HCT116 (cell line): Measurements from ENCODE around the gene TBCC. TPM values are rescaled to one million over a fixed set of nuclear protein-coding genes. Genes with fewer than 3 reads are reported as not detected.

Source experiments
- ATAC-seq: fragments of 200-7000 bp; cut with Tn5 transposase; 2 replicates; pipeline ENCODE4 v1.9.1; 2020; ENCODE audit warnings: mild to moderate bottlenecking, moderate library complexity
- BruUV-seq: library from RNA; stranded (reverse); fragments of 400-500 nt; replicated peaks from 2 replicates; lab custom pipeline; 2021; lab: Mats Ljungman, UMichigan
- CTCF ChIA-PET: fragments of 300-600 bp; sonication (Branson Sonifier 250); formaldehyde crosslinking; loops from one replicate; lab custom pipeline; 2021; ENCODE audit warnings: antibody characterized with exemption; lab: Charles Lee
- POLR2A ChIA-PET: fragments of 300-600, 350-600 bp; sonication (Branson Sonifier 250); formaldehyde crosslinking; loops from one replicate; lab custom pipeline; 2021; ENCODE audit warnings: antibody characterized with exemption; lab: Charles Lee
- RAD21 ChIA-PET, 2 experiments: fragments of 300-600 bp; sonication (Branson Sonifier 250); formaldehyde crosslinking; loops; one replicate each; lab custom pipeline; 2023; ENCODE audit warnings: low total read pairs in 2 of 2; ENCODE audit not compliant: uncharacterized antibody in 2 of 2, unreplicated experiment in 2 of 2, low non-redundant PET in 1 of 2; lab: Charles Lee
- DNase-seq: peaks from one replicate; pipeline ENCODE4 v3.0.0-alpha.2; 2010; ENCODE audit warnings: low read depth, low spot score
- H2AFZ ChIP-seq: fragments of 200-600 bp; shearing (Covaris generic), sonication (generic); 2 replicates; pipeline ENCODE4 v1.6.1; 2017; ENCODE audit warnings: low read depth, mixed run types, mixed read lengths, antibody characterized with exemption, low read length; ENCODE audit not compliant: poor library complexity, severe bottlenecking
- H3K27ac ChIP-seq: 2 replicates; pipeline ENCODE4 v1.5.1; 2012; ENCODE audit warnings: low read depth, low read length
- H3K27me3 ChIP-seq: fragments of 200-600 bp; sonication (generic); 2 replicates; pipeline ENCODE4 v1.6.1; 2016; ENCODE audit warnings: mixed run types, low read length, mixed read lengths; ENCODE audit not compliant: insufficient read depth
- H3K36me3 ChIP-seq, 2 experiments: fragments of 200-500 bp in 1 of 2; fragments of 200-600 bp in 1 of 2; sonication (Bioruptor generic) in 1 of 2; sonication (generic) in 1 of 2; 2 replicates each; pipeline versions ENCODE4 v1.5.1 to v1.6.1; 2014 to 2016; ENCODE audit warnings: low read length in 2 of 2, inconsistent platforms in 1 of 2, mixed read lengths in 1 of 2, mixed run types in 1 of 2; ENCODE audit not compliant: insufficient read depth in 2 of 2, control insufficient read depth in 1 of 2
- H3K4me1 ChIP-seq, 2 experiments: fragments of 200-600 bp in 1 of 2; sonication (generic) in 1 of 2; 2 replicates each; pipeline versions ENCODE4 v1.5.1 to v1.6.1; 2012 to 2017; ENCODE audit warnings: low read length in 2 of 2, inconsistent platforms in 1 of 2, mild to moderate bottlenecking in 1 of 2, mixed read lengths in 1 of 2, mixed run types in 1 of 2, moderate library complexity in 1 of 2; ENCODE audit not compliant: insufficient read depth in 2 of 2, control insufficient read depth in 1 of 2
- H3K4me2 ChIP-seq: fragments of 200-600 bp; sonication (generic); 2 replicates; pipeline ENCODE4 v1.6.1; 2017; ENCODE audit warnings: mixed run types, low read length, mixed read lengths
- H3K4me3 ChIP-seq, 2 experiments: fragments of 200-600 bp in 1 of 2; sonication (generic) in 1 of 2; replicated peaks in 1 of 2; 2 replicates each; pipeline ENCODE4 v1.5.1; 2011 to 2016; ENCODE audit warnings: low read length in 2 of 2, control low read depth in 1 of 2, low read depth in 1 of 2, mild to moderate bottlenecking in 1 of 2, mixed read lengths in 1 of 2, mixed run types in 1 of 2
- H3K79me2 ChIP-seq: fragments of 200-600 bp; sonication (generic); 2 replicates; pipeline ENCODE4 v1.6.1; 2017; ENCODE audit warnings: mild to moderate bottlenecking, mixed run types, low read length, moderate library complexity, mixed read lengths; ENCODE audit not compliant: insufficient read depth
- H3K9ac ChIP-seq: fragments of 200-600 bp; sonication (generic); 2 replicates; pipeline ENCODE4 v1.6.1; 2016; ENCODE audit warnings: low read length, mixed read lengths
- H3K9me2 ChIP-seq: fragments of 200-600 bp; sonication (generic), shearing (Covaris generic); 2 replicates; pipeline ENCODE4 v1.6.1; 2017; ENCODE audit warnings: mixed run types, mild to moderate bottlenecking, moderate library complexity; ENCODE audit not compliant: insufficient read depth
- H3K9me3 ChIP-seq, 2 experiments: fragments of 200-500 bp in 1 of 2; fragments of 200-600 bp in 1 of 2; sonication (Bioruptor generic) in 1 of 2; sonication (generic) in 1 of 2; 2 replicates each; pipeline ENCODE4 v1.6.1; 2014 to 2017; ENCODE audit warnings: low read length in 2 of 2, mixed read lengths in 2 of 2, inconsistent platforms in 1 of 2, low read depth in 1 of 2, mild to moderate bottlenecking in 1 of 2, mixed run types in 1 of 2, moderate library complexity in 1 of 2; ENCODE audit not compliant: control insufficient read depth in 1 of 2, insufficient read depth in 1 of 2
- H4K20me1 ChIP-seq: fragments of 200-600 bp; sonication (generic), shearing (Covaris generic); 2 replicates; pipeline ENCODE4 v1.6.1; 2017; ENCODE audit warnings: mixed run types, mild to moderate bottlenecking, moderate library complexity; ENCODE audit not compliant: insufficient read depth
- CEBPB ChIP-seq: IDR thresholded peaks from 2 replicates; pipeline ENCODE4 v1.6.1; 2012; ENCODE audit warnings: low read depth
- ELF1 ChIP-seq: IDR thresholded peaks from 2 replicates; pipeline ENCODE4 v1.6.1; 2012; ENCODE audit warnings: low read depth, borderline replicate concordance
- EZH2 ChIP-seq: fragments of 200-600 bp; sonication (generic); IDR thresholded peaks from 2 replicates; pipeline ENCODE4 v1.6.1; 2017; ENCODE audit warnings: antibody characterized with exemption, mixed run types
- EZH2phosphoT487 ChIP-seq: fragments of 200-600 bp; IDR thresholded peaks from 2 replicates; pipeline ENCODE4 v1.6.1; 2018; ENCODE audit warnings: antibody characterized with exemption, borderline replicate concordance
- FOSL1 ChIP-seq: IDR thresholded peaks from 2 replicates; pipeline ENCODE4 v1.6.1; 2012; ENCODE audit warnings: low read depth
- POLR2A ChIP-seq: IDR thresholded peaks from 2 replicates; pipeline ENCODE4 v1.7.0; 2011; ENCODE audit warnings: borderline replicate concordance; ENCODE audit not compliant: insufficient read depth, insufficient read length; ENCODE audit errors: extremely low read depth
- RAD21 ChIP-seq: IDR thresholded peaks from 2 replicates; pipeline ENCODE4 v1.6.1; 2012; ENCODE audit warnings: low read depth, mild to moderate bottlenecking
- SP1 ChIP-seq: IDR thresholded peaks from 2 replicates; pipeline ENCODE4 v1.6.1; 2012; ENCODE audit warnings: low read depth
- TCF7L2 ChIP-seq: IDR thresholded peaks from 2 replicates; pipeline ENCODE4 v1.7.0; 2011; ENCODE audit warnings: borderline replicate concordance, inconsistent platforms; ENCODE audit not compliant: insufficient read depth, insufficient read length; ENCODE audit errors: extremely low read depth
- YY1 ChIP-seq: IDR thresholded peaks from 2 replicates; pipeline ENCODE4 v1.6.1; 2011; ENCODE audit warnings: low read length, low read depth, moderate library complexity, mild to moderate bottlenecking; ENCODE audit not compliant: insufficient replicate concordance; ENCODE audit errors: extremely low read depth
- ZFX ChIP-seq: fragments of 450-650 bp; IDR thresholded peaks from 2 replicates; pipeline ENCODE4 v1.6.1; 2017
- ZNF274 ChIP-seq: fragments of 200-500 bp; sonication (Bioruptor generic); IDR thresholded peaks from 2 replicates; pipeline ENCODE4 v1.6.1; 2014; ENCODE audit warnings: mild to moderate bottlenecking, low read depth, low read length, inconsistent platforms
- intact Hi-C: fragments of 100-400 bp; cut with micrococcal nuclease; formaldehyde crosslinking; loops from 2 replicates; pipeline ENCODE4 v1.10.0; 2022
- total RNA-seq: library from RNA; stranded (reverse); gene quantifications from one replicate; pipeline ENCODE4 v1.2.1, GENCODE V29; 2021; ENCODE audit not compliant: unreplicated experiment
- TF ChIP-seq, protein P1 (sequence below): IDR thresholded peaks from 2 replicates; pipeline ENCODE4 v1.6.1; 2012; ENCODE audit warnings: low read depth

Gene TBCC
- total RNA-seq, 1 experiment from 2014 or later, result 17.1 TPM

DNA sequence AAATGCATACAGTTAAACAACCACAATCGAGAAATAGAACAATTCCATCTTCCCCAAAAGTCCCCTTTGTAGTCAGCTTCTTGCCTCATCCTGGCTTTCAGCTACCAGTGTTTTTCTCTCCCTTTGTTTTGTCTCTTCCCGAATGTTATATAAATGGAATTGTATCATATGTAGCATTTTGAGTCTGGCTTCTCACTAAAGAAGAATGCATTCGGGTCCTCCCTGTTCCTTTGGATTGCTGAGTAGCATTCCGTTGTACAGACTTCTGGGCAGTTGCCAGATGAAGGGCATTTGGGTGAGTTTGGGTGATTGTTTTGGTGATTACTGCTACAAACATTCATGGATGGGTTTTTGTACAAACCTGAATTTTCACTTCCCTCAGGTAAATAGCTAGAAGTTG is 51.3 kb downstream of the TBCC start:
- intact Hi-C loops, result no loop called here
- H4K20me1 ChIP-seq, result no peaks in the 10 kb centered on the region
- ChIA-PET POLR2A (no interaction called here), RAD21 (no interaction called here), CTCF (no interaction called here)
- no peak for ATAC-seq
- no peak for TF ChIP-seq ELF1
- TF ChIP-seq YY1, result no peak
- TF ChIP-seq POLR2A, result no peak
- no peak for TF ChIP-seq RAD21
- TF ChIP-seq CEBPB, result no peak
- TF ChIP-seq TCF7L2, result no peak
- no peak for TF ChIP-seq EZH2phosphoT487
- TF ChIP-seq, protein P1, sequence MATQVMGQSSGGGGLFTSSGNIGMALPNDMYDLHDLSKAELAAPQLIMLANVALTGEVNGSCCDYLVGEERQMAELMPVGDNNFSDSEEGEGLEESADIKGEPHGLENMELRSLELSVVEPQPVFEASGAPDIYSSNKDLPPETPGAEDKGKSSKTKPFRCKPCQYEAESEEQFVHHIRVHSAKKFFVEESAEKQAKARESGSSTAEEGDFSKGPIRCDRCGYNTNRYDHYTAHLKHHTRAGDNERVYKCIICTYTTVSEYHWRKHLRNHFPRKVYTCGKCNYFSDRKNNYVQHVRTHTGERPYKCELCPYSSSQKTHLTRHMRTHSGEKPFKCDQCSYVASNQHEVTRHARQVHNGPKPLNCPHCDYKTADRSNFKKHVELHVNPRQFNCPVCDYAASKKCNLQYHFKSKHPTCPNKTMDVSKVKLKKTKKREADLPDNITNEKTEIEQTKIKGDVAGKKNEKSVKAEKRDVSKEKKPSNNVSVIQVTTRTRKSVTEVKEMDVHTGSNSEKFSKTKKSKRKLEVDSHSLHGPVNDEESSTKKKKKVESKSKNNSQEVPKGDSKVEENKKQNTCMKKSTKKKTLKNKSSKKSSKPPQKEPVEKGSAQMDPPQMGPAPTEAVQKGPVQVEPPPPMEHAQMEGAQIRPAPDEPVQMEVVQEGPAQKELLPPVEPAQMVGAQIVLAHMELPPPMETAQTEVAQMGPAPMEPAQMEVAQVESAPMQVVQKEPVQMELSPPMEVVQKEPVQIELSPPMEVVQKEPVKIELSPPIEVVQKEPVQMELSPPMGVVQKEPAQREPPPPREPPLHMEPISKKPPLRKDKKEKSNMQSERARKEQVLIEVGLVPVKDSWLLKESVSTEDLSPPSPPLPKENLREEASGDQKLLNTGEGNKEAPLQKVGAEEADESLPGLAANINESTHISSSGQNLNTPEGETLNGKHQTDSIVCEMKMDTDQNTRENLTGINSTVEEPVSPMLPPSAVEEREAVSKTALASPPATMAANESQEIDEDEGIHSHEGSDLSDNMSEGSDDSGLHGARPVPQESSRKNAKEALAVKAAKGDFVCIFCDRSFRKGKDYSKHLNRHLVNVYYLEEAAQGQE, result no peak
- no peak for TF ChIP-seq FOSL1
- no peak for TF ChIP-seq SP1
- no peak for TF ChIP-seq EZH2
- TF ChIP-seq ZNF274, result no peak
- TF ChIP-seq ZFX, result no peak
- no peaks in the 10 kb centered on the region for H3K79me2 ChIP-seq
- no TSS peak for BruUV-seq
- H3K27me3 ChIP-seq, result no peaks in the 10 kb centered on the region
- H3K4me3 ChIP-seq, result no peak overlapping the region
- no peak overlapping the region for H3K9ac ChIP-seq
- no peak for DNase-seq
- H3K4me2 ChIP-seq, result no peak overlapping the region
- no peak overlapping the region for H2AFZ ChIP-seq
- no peak overlapping the region for H3K27ac ChIP-seq
- no peaks in the 10 kb centered on the region for H3K9me2 ChIP-seq
- H3K4me1 ChIP-seq, result peaks cover 16 to 31% of the 10 kb centered on the region in 2 experiments; a peak in 3 of 4 replicates
- H3K9me3 ChIP-seq, result no peaks in the 10 kb centered on the region
- H3K36me3 ChIP-seq, result peaks cover 0 to 12% of the 10 kb centered on the region in 2 experiments; a peak in 3 of 4 replicates

Other genes with a start within 250 kb of the TBCC start
- 20.5 TPM for gene UBR2, start 182.1 kb downstream of the TBCC start, total RNA-seq
- gene PRPH2, start 23.5 kb downstream of the TBCC start, total RNA-seq, result not detected
- gene BICRAL, start 35.9 kb upstream of the TBCC start, total RNA-seq, result 14.9 TPM
- gene RPL7L1, start 133.5 kb upstream of the TBCC start, total RNA-seq, result 125 TPM
- gene PTCRA, start 169.9 kb upstream of the TBCC start, total RNA-seq, result not detected
- 49.1 TPM for gene CNPY3, start 183.4 kb upstream of the TBCC start, total RNA-seq
- gene GNMT, start 214.7 kb upstream of the TBCC start, total RNA-seq, result 0.57 TPM
- 21.4 TPM for gene PEX6, start 233.1 kb upstream of the TBCC start, total RNA-seq
- gene PPP2R5D, start 238.5 kb upstream of the TBCC start, total RNA-seq, result 49.6 TPM